ENCODE data around the gene SLIT2. TPM values are rescaled to one million over a fixed set of nuclear protein-coding genes. Genes with fewer than 3 reads are reported as not detected.

SLIT2 gene
- polyA plus RNA-seq, 1 donor from 2014 or later: 26.4 TPM

GRCh38 chr4:20269320-20269719 lies 17.6 kb downstream of the SLIT2 start:
- Histone ChIP-seq H3F3A (ENCODE audit: insufficient read depth, low read length, poor library complexity, severe bottlenecking) (no peaks in the 10 kb centered on the region), H3K4me2 (ENCODE audit: low read length) (no peak overlapping the region), H3K27me3 (ENCODE audit: insufficient read depth, low read depth, low read length) (no peaks in the 10 kb centered on the region)

GRCh38 chr4:20271950-20272349 lies 20.2 kb downstream of the SLIT2 start:
- Histone ChIP-seq H3K9ac (ENCODE audit: low read length) (no peak overlapping the region), H3K4me2 (ENCODE audit: low read length) (no peak overlapping the region), H3K9me3 (ENCODE audit: low read length) (no peaks in the 10 kb centered on the region), H3K4me3 (ENCODE audit: low read length) (no peak overlapping the region), H4K20me1 (ENCODE audit: insufficient read depth) (no peaks in the 10 kb centered on the region), H3K36me3 (ENCODE audit: insufficient read depth, low read length) (no peaks in the 10 kb centered on the region), H3K9me2 (ENCODE audit: insufficient read depth, low read length) (no peaks in the 10 kb centered on the region), H3K27ac (ENCODE audit: low read length) (no peak overlapping the region), H2AFZ (ENCODE audit: low read depth, low read length) (no peak overlapping the region), H3K79me2 (replicated peaks; ENCODE audit: insufficient read depth, low read length) (peaks cover 26% of the 10 kb centered on the region), H3K27me3 (ENCODE audit: insufficient read depth, low read depth, low read length) (no peaks in the 10 kb centered on the region), H3F3A (ENCODE audit: insufficient read depth, low read length, poor library complexity, severe bottlenecking) (no peaks in the 10 kb centered on the region)
- TF ChIP-seq EZH2 (IDR thresholded peaks at IDR 0.05; ENCODE audit: borderline replicate concordance, insufficient read depth, low read length, poor library complexity, severe bottlenecking) (no peak), POLR2AphosphoS5 (IDR thresholded peaks at IDR 0.05) (no peak), MXI1 (conservative IDR thresholded peaks at IDR 0.05; ENCODE audit: poor library complexity, severe bottlenecking) (no peak), SMC3 (conservative IDR thresholded peaks at IDR 0.05; ENCODE audit: poor library complexity) (no peak), EP300 (conservative IDR thresholded peaks at IDR 0.05; ENCODE audit: poor library complexity, severe bottlenecking) (no peak), RAD21 (conservative IDR thresholded peaks at IDR 0.05) (no peak), TAF1 (IDR thresholded peaks at IDR 0.05; ENCODE audit: low read depth) (no peak)
- TF ChIP-seq, protein P1, sequence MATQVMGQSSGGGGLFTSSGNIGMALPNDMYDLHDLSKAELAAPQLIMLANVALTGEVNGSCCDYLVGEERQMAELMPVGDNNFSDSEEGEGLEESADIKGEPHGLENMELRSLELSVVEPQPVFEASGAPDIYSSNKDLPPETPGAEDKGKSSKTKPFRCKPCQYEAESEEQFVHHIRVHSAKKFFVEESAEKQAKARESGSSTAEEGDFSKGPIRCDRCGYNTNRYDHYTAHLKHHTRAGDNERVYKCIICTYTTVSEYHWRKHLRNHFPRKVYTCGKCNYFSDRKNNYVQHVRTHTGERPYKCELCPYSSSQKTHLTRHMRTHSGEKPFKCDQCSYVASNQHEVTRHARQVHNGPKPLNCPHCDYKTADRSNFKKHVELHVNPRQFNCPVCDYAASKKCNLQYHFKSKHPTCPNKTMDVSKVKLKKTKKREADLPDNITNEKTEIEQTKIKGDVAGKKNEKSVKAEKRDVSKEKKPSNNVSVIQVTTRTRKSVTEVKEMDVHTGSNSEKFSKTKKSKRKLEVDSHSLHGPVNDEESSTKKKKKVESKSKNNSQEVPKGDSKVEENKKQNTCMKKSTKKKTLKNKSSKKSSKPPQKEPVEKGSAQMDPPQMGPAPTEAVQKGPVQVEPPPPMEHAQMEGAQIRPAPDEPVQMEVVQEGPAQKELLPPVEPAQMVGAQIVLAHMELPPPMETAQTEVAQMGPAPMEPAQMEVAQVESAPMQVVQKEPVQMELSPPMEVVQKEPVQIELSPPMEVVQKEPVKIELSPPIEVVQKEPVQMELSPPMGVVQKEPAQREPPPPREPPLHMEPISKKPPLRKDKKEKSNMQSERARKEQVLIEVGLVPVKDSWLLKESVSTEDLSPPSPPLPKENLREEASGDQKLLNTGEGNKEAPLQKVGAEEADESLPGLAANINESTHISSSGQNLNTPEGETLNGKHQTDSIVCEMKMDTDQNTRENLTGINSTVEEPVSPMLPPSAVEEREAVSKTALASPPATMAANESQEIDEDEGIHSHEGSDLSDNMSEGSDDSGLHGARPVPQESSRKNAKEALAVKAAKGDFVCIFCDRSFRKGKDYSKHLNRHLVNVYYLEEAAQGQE (IDR thresholded peaks at IDR 0.05; ENCODE audit: borderline replicate concordance): no peak
- TF ChIP-seq, protein P2, sequence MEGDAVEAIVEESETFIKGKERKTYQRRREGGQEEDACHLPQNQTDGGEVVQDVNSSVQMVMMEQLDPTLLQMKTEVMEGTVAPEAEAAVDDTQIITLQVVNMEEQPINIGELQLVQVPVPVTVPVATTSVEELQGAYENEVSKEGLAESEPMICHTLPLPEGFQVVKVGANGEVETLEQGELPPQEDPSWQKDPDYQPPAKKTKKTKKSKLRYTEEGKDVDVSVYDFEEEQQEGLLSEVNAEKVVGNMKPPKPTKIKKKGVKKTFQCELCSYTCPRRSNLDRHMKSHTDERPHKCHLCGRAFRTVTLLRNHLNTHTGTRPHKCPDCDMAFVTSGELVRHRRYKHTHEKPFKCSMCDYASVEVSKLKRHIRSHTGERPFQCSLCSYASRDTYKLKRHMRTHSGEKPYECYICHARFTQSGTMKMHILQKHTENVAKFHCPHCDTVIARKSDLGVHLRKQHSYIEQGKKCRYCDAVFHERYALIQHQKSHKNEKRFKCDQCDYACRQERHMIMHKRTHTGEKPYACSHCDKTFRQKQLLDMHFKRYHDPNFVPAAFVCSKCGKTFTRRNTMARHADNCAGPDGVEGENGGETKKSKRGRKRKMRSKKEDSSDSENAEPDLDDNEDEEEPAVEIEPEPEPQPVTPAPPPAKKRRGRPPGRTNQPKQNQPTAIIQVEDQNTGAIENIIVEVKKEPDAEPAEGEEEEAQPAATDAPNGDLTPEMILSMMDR (IDR thresholded peaks at IDR 0.05; ENCODE audit: poor library complexity, severe bottlenecking): no peak

More at GRCh38 chr4:20269320-20269719, 17.6 kb downstream of the SLIT2 start:
- Histone ChIP-seq H3K4me3 (ENCODE audit: low read length) (no peak overlapping the region), H2AFZ (ENCODE audit: low read depth, low read length) (no peak overlapping the region), H3K79me2 (replicated peaks; ENCODE audit: insufficient read depth, low read length) (peaks cover 15% of the 10 kb centered on the region), H3K36me3 (ENCODE audit: insufficient read depth, low read length) (no peaks in the 10 kb centered on the region), H3K27ac (ENCODE audit: low read length) (no peak overlapping the region), H3K9me2 (ENCODE audit: insufficient read depth, low read length) (no peaks in the 10 kb centered on the region), H3K9me3 (ENCODE audit: low read length) (no peaks in the 10 kb centered on the region), H4K20me1 (ENCODE audit: insufficient read depth) (no peaks in the 10 kb centered on the region), H3K9ac (ENCODE audit: low read length) (no peak overlapping the region)
- TF ChIP-seq RAD21 (conservative IDR thresholded peaks at IDR 0.05) (no peak), SMC3 (conservative IDR thresholded peaks at IDR 0.05; ENCODE audit: poor library complexity) (no peak), EP300 (conservative IDR thresholded peaks at IDR 0.05; ENCODE audit: poor library complexity, severe bottlenecking) (no peak), EZH2 (IDR thresholded peaks at IDR 0.05; ENCODE audit: borderline replicate concordance, insufficient read depth, low read length, poor library complexity, severe bottlenecking) (no peak), TAF1 (IDR thresholded peaks at IDR 0.05; ENCODE audit: low read depth) (no peak), MXI1 (conservative IDR thresholded peaks at IDR 0.05; ENCODE audit: poor library complexity, severe bottlenecking) (no peak)
- TF ChIP-seq, protein P1 (IDR thresholded peaks at IDR 0.05; ENCODE audit: borderline replicate concordance): no peak
- TF ChIP-seq, protein P2 (IDR thresholded peaks at IDR 0.05; ENCODE audit: poor library complexity, severe bottlenecking): no peak
